Measurements from ENCODE around the gene SCAP. TPM values are rescaled to one million over a fixed set of nuclear protein-coding genes. Genes with fewer than 3 reads are reported as not detected.

The SCAP gene
- total and polyA plus RNA-seq, 2 of the 13 experiments (the other 11 are each of a cell fraction or from before 2014, with no cell fraction given): 40.4 to 53.3 TPM

GRCh38 chr3:47410417-47410720, 65.4 kb downstream of the SCAP start (continued):
- TF ChIP-seq NPAS2 (CRISPR knock-in tag; IDR thresholded peaks at IDR 0.05; ENCODE audit: borderline replicate concordance): no peak

GRCh38 chr3:47409688-47410416, 65.9 kb downstream of the SCAP start:
- 97% methylated on average over 13 of the region's 26 CpGs for WGBS (ENCODE audit: low lambda C conversion rate)
- ATAC-seq: no peak
- H3K9me3 ChIP-seq (ENCODE audit: low read length): no peaks in the 10 kb centered on the region
- H3K27ac ChIP-seq (ENCODE audit: extremely low read length, insufficient read depth, low read length): no peak overlapping the region
- no peak for DNase-seq (ENCODE audit: low spot score)
- no peak overlapping the region for H3K4me2 ChIP-seq (ENCODE audit: low read depth, low read length)
- H2AFZ ChIP-seq (ENCODE audit: low read length): no peak overlapping the region
- no peaks in the 10 kb centered on the region for H3K27me3 ChIP-seq (ENCODE audit: control insufficient read depth in 1 of 2, insufficient read depth in 2 of 2, low read length in 2 of 2)
- ChIA-PET POLR2A (no interaction called here), CTCF (ENCODE audit: low intra/inter-chr PET ratio, low total read pairs) (no interaction called here)
- intact Hi-C loops (cut with micrococcal nuclease; ENCODE audit: unreplicated experiment) (no loop called here), in situ Hi-C loops (cut with HindIII; ENCODE audit: extremely low pct_ligation_motif_present, low pct_unique_long_range_greater_than_20kb) (no loop called here)
- BruUV-seq (replicated peaks): no TSS peak
- FAIRE-seq: no peak
- peaks cover 18% of the 10 kb centered on the region for H3K4me1 ChIP-seq (ENCODE audit: insufficient read depth, low read length)
- H3K9ac ChIP-seq (ENCODE audit: insufficient read depth, low read depth, low read length): no peak overlapping the region
- no peak overlapping the region for H3K4me3 ChIP-seq (replicated peaks in 1 of 3; ENCODE audit: insufficient read depth in 1 of 3, low read depth in 2 of 3, low read length in 3 of 3)
- 0 out of 2 replicates have a peak, but pooled peaks have one; percentile 49 for TF ChIP-seq PCBP1 (IDR thresholded peaks at IDR 0.05; ENCODE audit: borderline replicate concordance, low read depth, low read length)
- no peak for TF ChIP-seq ZKSCAN8 (CRISPR knock-in tag; IDR thresholded peaks at IDR 0.05; ENCODE audit: borderline replicate concordance)
- TF ChIP-seq ETV6 (CRISPR knock-in tag; conservative IDR thresholded peaks at IDR 0.05): no peak
- TF ChIP-seq, protein P1, sequence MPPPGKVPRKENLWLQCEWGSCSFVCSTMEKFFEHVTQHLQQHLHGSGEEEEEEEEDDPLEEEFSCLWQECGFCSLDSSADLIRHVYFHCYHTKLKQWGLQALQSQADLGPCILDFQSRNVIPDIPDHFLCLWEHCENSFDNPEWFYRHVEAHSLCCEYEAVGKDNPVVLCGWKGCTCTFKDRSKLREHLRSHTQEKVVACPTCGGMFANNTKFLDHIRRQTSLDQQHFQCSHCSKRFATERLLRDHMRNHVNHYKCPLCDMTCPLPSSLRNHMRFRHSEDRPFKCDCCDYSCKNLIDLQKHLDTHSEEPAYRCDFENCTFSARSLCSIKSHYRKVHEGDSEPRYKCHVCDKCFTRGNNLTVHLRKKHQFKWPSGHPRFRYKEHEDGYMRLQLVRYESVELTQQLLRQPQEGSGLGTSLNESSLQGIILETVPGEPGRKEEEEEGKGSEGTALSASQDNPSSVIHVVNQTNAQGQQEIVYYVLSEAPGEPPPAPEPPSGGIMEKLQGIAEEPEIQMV (CRISPR knock-in tag; IDR thresholded peaks at IDR 0.05; ENCODE audit: low read depth): no peak
- TF ChIP-seq AGO2 (optimal IDR thresholded peaks at IDR 0.05; ENCODE audit: low read depth, low read length): peak; percentile 42
- no peak for TF ChIP-seq RARA (CRISPR knock-in tag; IDR thresholded peaks at IDR 0.05)
- TF ChIP-seq ZNF207 (IDR thresholded peaks at IDR 0.05; ENCODE audit: borderline replicate concordance): no peak
- TF ChIP-seq TEAD2 (CRISPR knock-in tag; IDR thresholded peaks at IDR 0.05): no peak
- peaks cover 9% of the 10 kb centered on the region for H4K20me1 ChIP-seq (ENCODE audit: insufficient read depth, low read length)
- peaks cover 54 to 74% of the 10 kb centered on the region in 2 experiments for H3K36me3 ChIP-seq (replicated peaks in 1 of 2; ENCODE audit: control insufficient read depth in 1 of 2, insufficient read depth in 2 of 2, low read length in 2 of 2)
- H3K79me2 ChIP-seq (ENCODE audit: insufficient read depth, low read length): no peaks in the 10 kb centered on the region

Data from HepG2 (cell line).